Bone marrow (tissue), 2 donors: ENCODE data around the gene ABCC1.
"Not testable (repeated sequence)": the region's sequence is repeated elsewhere in the genome, so short reads cannot be mapped to it uniquely, and the experiment has no call there.

Experiments used
- DNase-seq, 2 donors: peaks; one replicate each; lab custom pipeline; 2025; lab: John Stamatoyannopoulos, UW

The ABCC1 gene

GRCh38 chr16:16141141-16141540 is 191.7 kb downstream of the ABCC1 start:
- DNase-seq = no peak

GRCh38 chr16:16141784-16142396 is 192.5 kb downstream of the ABCC1 start:
- DNase-seq = no peak

DNA sequence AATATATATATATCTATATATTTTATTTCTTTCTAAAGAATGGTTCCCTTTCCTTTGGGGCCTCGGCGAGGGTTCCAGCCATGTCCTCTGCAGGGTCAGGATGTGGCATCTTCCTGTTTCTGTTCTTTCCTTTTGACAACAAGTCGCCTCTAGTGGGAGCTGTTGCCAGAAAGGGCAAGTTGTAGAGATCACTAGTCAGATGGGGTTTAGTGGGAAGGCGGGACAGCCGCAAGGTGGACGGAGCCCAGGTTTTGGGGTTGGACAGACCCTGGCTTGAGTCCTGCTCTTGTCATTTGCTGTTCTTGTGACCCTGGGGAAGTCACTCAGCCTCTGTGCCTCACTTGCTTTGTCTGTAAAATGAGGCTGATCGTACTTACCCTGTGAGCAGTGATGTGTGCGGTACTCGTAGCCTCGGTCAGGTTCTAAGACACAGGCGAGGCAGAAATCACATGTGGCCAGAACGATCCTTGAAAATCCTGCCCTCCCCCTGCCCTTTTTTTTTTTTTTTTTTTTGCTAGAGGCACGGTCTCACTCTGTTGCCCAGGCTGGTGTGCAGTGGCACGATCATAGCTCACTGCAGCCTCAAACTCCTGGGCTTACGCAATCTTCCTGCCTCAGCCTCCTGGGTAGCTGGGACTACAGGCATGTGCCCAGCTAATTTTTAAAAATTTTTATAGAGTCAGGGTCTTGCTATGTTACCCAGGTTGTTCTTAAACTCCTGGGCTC is 193.8 kb downstream of the ABCC1 start:
- peak in 1 of 2 donors; percentile 34 for DNase-seq

DNA sequence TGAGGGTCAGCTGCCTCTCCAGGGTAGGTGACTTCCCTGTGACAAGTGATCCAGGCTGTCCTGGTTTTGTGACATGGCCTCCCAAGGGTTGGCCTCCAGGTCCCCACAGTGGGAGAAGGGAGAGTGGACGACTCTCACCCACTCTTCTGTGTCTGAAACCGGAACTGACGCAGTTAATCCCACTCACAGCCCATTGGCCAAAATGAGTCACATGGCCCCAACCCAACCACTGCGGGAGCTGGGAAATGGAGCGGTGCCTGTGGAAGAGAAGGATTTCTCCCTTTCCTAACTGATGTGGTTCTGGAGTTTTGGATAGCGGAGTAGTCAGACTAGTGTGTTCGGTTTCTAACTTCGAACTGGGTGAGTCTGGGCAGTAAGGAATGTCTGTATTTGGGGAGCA is 194.5 kb downstream of the ABCC1 start:
- no peak for DNase-seq

- DNase-seq = no peak
These were observed 195.0 kb downstream of the ABCC1 start for GRCh38 chr16:16144416-16144815.

GRCh38 chr16:16145286-16145685 is 195.9 kb downstream of the ABCC1 start:
- no peak for DNase-seq

DNA sequence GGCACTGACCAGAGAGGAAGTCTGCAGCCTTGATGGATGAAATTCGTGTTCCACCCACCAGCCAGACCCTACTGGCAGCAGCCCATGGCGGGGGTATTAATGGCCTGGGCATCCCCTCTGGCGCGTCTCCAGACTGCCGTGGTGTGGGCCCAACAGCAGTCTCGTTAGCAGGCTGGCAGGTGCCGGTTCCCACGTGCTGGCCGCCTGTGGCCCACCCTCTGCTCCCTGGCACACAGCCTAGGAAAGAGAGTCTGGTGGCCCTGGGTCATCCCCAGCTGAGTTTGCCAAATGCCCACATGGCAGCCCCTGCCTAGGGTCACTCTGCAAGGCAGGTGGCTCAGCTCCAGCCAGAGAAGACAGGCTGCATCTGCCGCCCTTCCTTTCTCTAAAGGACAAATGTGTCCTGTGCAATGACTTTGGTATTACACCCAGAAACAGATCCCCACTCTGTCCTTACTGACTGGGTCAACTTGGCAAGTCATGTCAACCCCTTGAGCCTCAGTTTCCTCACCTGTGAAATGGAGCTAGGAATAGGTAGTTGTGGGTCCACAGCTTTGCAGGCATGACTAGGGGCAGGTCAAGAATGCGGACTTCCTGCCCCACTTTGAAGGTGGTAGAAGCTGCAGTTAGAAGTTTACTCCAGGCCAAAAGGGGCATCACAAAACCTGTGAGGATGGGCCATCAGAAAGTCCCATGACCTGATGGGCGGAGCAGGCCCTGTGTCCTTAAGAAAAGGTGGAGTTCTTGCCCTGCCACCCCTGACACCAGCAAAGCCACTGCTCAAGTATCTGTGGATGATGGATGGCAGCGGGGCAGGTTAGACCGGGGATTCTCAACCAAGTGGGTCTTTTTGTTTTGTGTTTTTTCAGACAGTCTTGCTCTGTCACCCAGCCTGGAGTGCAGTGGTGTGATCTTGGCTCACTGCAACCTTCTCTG is 197.2 kb downstream of the ABCC1 start:
- DNase-seq = no peak

DNA sequence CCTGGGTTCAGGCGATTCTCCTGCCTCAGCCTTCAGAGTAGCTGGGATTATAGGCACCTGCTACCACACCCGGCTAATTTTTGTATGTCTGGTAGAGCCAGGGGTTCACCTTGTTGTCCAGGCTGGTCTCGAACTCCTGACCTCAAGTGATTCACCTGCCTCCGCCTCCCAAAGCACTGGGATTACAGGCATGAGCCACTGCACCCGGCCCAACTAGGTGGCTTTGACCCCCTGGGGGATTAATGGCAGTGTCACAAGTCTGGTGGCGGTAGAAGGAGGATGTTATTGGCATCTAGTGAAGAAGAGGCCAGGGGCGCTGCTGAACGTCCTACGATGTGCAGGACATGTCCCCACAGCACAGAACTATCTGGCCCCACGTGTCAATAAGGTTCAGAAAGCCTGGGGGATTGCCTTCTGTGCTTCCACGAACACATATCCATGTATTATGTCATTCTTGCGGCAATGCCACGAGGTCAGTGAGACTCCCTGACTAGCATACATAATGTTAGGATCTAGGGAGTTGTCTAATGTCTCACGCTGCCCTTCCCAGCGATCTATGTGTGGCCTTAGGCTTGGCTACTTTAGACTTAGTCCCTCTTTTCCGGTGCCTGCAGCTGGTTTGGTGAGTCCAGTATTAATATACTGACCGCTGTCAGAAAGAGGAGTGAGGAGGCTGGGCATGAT is 198.0 kb downstream of the ABCC1 start:
- DNase-seq = no peak

DNA sequence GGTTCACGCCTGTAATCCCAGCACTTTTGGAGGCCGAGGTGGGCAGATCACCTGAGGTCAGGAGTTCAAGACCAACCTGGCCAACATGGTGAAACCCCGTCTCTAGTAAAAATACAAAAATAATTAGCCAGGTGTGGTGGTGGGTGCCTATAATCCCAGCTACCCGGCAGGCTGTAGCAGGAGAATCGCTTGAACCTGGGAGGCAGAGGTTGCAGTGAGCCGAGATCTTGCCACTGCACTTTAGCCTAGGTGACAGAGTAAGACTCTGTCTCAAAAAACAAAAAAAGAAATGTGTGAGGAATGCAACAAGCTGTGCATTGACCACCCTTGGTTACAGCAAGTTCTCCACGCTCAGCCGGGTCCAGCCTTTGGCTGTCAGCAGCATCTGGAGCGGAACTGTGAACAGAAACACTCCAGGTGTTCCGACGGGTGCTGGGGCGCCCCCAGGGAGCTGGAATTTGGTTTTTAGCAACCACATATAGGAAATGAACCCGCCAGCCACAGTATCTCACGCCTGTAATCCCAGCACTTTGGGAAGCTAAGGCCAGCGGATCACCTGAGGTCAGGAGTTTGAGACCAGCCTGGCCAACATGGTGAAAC is 198.7 kb downstream of the ABCC1 start:
- DNase-seq = not testable (repeated sequence)

DNA sequence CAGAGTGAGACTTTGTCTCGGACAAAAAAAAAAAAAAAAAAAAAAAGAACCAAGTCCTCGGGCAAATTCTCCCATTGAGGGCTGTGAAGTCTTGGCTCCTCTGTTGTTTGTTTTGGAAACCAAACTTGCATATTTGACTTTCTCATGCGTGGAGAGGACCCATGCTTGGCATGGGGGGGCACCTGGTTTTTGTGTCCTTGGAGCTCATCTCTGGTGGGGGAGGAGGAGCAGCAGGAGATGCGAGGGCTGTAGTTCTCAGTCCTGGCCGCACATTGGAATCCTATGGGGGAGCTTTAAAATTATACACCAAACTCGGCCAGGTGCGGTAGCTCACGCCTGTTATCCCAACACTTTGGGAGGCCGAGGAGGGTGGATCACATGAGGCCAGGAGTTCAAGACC is 199.3 kb downstream of the ABCC1 start:
- no peak for DNase-seq

- DNase-seq = no peak
These were observed 200.3 kb downstream of the ABCC1 start for GRCh38 chr16:16149710-16150116.

DNA sequence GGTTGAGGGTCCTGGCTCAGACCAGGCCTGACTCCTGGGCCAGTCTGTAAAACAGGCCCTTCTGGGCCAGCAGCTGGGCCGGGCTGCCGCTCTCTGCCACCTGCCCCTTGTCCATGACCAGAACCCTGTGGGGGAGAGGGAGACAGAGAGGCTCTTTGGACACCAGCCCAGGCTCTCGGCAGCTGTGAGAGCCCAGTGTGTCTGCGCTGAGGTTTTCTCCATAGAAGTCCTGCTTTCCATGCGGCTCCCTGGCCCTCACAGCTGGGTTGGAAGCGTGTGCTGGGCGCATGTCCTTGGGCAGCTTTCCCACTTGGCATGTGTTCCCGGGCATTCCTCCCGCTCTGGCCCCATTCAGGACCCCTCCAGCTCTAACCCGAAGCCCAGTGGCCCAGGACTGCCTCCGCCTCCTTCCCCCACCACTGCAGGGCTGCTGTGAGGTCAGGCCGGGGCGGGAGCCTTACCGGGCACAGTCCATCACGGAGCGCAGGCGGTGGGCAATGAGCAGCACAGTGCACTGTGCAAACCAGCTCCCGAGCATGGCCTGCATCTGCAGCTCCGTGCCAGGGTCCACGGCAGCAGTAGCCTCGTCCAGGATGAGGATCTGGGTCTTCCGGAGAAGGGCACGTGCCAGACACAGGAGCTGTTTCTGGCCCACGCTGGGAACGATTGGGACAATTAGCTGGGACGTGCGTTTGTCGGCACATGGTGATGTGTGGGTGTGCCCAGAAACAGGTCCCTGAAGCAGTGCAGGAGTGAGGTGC is 200.9 kb downstream of the ABCC1 start:
- DNase-seq = no peak

- no peak for DNase-seq
These were observed 201.4 kb downstream of the ABCC1 start for GRCh38 chr16:16150878-16151152.

DNA sequence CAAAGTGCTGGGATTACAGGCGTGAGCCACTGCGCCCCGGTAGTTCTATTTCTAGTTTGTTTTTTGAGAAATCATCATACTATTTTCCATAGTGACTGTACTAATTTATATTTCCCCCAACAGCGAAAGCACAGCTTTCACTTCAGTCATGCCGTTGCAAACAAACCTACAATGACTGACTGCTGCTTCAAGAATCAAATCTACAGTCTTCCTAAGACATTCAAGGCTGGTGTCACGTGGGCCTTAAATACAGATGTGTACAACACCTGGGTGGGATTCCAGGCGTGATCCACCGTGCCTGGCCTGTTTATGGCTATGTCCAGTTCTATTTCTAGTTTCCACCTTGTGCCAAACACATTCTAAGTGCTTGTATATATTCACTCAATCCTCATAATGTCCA is 201.9 kb downstream of the ABCC1 start:
- no peak for DNase-seq

- DNase-seq = not testable (repeated sequence)
These were observed 203.6 kb downstream of the ABCC1 start for GRCh38 chr16:16153000-16153399.

GRCh38 chr16:16154281-16154951 is 205.0 kb downstream of the ABCC1 start:
- no peak for DNase-seq

- DNase-seq = no peak
These were observed 205.8 kb downstream of the ABCC1 start for GRCh38 chr16:16155234-16155633.

- no peak for DNase-seq
These were observed 207.8 kb downstream of the ABCC1 start for GRCh38 chr16:16157166-16157565.

DNA sequence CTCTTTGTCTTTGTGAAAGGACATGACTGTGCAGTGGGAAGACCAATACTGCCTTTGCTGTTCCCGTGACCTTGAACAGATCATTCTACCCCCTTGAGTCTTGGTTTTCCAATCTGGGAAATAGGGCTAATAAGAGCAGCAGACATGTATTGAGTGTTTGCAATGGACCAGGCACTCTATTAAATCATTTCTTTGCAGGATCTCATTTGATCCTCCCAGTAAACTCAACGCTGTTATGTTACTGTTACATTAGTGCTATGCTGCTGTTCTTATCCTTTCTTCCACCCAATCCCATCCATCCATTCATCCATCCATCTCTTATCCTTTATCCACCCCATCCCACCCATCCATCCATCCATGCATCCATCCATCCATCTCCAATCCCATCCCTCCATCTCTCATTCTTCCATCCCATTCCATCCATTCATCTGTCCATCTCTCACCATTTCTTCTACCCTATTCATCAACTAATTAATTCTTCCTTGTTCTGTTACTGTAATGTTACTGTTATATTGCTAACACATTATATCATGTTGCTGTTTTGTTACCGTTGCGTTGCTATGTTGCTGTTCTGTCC is 208.8 kb downstream of the ABCC1 start:
- DNase-seq = no peak

DNA sequence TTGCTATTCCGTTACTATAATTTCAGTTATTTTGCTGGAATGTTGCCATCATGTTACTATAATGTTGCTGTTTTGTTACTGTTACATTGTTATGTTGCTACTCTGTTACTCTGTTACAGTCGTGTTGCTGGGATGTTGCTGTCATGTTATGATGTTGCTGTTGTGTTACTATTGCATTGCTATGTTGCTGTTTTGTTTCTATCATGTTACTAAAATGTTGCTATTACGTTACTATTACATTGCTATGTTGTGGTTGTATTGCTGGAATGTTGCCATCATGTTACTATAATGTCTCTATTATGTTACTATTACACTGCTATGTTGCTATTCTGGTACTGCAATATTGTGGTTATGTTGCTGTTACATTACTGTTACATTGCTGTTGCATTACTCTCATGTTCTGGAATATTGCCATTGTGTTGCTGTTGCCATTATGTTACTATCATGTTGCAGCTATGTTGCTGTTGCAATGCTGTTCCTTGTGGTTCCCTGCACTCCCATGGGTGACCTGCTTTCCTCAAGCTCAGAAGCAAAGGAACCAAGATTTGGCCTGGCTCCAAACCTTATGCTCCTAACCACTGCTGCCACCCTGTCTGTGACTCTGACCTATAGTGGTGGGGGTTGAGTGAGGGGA is 209.4 kb downstream of the ABCC1 start:
- no peak for DNase-seq
